Calu3 (cell line): ENCODE data around the gene DNPEP. TPM values are rescaled to one million over a fixed set of nuclear protein-coding genes. Genes with fewer than 3 reads are reported as not detected.

ENCODE experiments used
- BruUV-seq: library from RNA; stranded (reverse); fragments of 400-500 nt; replicated peaks from 2 replicates; lab custom pipeline; 2021; lab: Mats Ljungman, UMichigan
- CTCF ChIA-PET: fragments of 300-600 bp; sonication (Branson Sonifier 250); formaldehyde crosslinking; loops from one replicate; lab custom pipeline; 2022; ENCODE audit warnings: antibody characterized with exemption; lab: Charles Lee
- DNase-seq: peaks from one replicate; pipeline ENCODE4 v3.0.0; 2022
- H3K27ac Mint-ChIP-seq: one replicate; pipeline ENCODE4 v1.8.0; 2022; ENCODE audit warnings: mixed read lengths; ENCODE audit not compliant: unreplicated experiment
- H3K27me3 Mint-ChIP-seq: one replicate; pipeline ENCODE4 v1.8.0; 2022; ENCODE audit warnings: mixed read lengths; ENCODE audit not compliant: unreplicated experiment
- H3K36me3 Mint-ChIP-seq: one replicate; pipeline ENCODE4 v1.8.0; 2022; ENCODE audit warnings: mild to moderate bottlenecking, moderate library complexity, mixed read lengths; ENCODE audit not compliant: insufficient read depth, unreplicated experiment
- H3K4me1 Mint-ChIP-seq: one replicate; pipeline ENCODE4 v1.8.0; 2022; ENCODE audit warnings: mild to moderate bottlenecking, low read depth, mixed read lengths; ENCODE audit not compliant: unreplicated experiment
- H3K4me3 Mint-ChIP-seq: one replicate; pipeline ENCODE4 v1.8.0; 2022; ENCODE audit warnings: mild to moderate bottlenecking, low read depth, moderate library complexity, mixed read lengths; ENCODE audit not compliant: unreplicated experiment
- H3K9me3 Mint-ChIP-seq: one replicate; pipeline ENCODE4 v1.8.0; 2022; ENCODE audit warnings: low read depth, mixed read lengths; ENCODE audit not compliant: unreplicated experiment
- intact Hi-C: fragments of 100-400 bp; cut with micrococcal nuclease; formaldehyde crosslinking; loops from one replicate; pipeline ENCODE4 v1.10.0; 2022; ENCODE audit not compliant: unreplicated experiment
- total RNA-seq: library from RNA; stranded (reverse); gene quantifications from 2 replicates; pipeline ENCODE4 v1.2.3, GENCODE V29; 2022
- TF ChIP-seq, protein P1 (sequence below): fragments of 200-600 bp; IDR thresholded peaks from one replicate; pipeline ENCODE4 v1.8.0; 2022; ENCODE audit warnings: antibody characterized with exemption; ENCODE audit not compliant: unreplicated experiment

Gene DNPEP
- total RNA-seq, 1 experiment from 2014 or later, result 75.1 TPM

DNA sequence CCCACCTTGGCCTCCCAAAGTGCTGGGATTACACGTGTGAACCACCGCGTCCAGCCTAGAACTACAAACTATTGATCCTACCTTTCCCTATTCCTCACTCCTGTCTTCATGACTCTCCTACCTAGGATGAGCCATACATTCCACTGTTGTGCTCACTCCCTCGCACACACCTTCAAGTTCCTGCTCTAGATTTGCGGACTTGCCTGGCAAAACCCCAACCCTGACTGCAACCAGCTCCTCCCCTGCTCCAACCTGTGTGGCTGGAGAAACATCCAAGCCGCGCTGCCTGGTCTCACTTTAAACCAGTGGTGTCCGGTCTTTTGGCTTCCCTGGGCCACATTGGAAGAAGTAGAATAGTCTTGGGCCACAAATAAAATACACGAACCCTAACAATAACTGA is 5.0 kb upstream of the DNPEP start:
- TF ChIP-seq, protein P1, sequence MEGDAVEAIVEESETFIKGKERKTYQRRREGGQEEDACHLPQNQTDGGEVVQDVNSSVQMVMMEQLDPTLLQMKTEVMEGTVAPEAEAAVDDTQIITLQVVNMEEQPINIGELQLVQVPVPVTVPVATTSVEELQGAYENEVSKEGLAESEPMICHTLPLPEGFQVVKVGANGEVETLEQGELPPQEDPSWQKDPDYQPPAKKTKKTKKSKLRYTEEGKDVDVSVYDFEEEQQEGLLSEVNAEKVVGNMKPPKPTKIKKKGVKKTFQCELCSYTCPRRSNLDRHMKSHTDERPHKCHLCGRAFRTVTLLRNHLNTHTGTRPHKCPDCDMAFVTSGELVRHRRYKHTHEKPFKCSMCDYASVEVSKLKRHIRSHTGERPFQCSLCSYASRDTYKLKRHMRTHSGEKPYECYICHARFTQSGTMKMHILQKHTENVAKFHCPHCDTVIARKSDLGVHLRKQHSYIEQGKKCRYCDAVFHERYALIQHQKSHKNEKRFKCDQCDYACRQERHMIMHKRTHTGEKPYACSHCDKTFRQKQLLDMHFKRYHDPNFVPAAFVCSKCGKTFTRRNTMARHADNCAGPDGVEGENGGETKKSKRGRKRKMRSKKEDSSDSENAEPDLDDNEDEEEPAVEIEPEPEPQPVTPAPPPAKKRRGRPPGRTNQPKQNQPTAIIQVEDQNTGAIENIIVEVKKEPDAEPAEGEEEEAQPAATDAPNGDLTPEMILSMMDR, result no peak
- no peaks in the 10 kb centered on the region for H3K4me1 Mint-ChIP-seq
- CTCF ChIA-PET, result interaction anchor here (0.7 kb wide), 1 partner anchor 483 kb away, joined by 4 read pairs; no protein-coding TSS in a partner anchor
- no peak for DNase-seq
- H3K4me3 Mint-ChIP-seq, result no peak overlapping the region
- peaks cover 2% of the 10 kb centered on the region for H3K9me3 Mint-ChIP-seq
- H3K27ac Mint-ChIP-seq, result no peak overlapping the region
- no TSS peak for BruUV-seq
- intact Hi-C loops, result no loop called here
- H3K36me3 Mint-ChIP-seq, result peaks cover 12% of the 10 kb centered on the region
- peaks cover 16% of the 10 kb centered on the region for H3K27me3 Mint-ChIP-seq

DNA sequence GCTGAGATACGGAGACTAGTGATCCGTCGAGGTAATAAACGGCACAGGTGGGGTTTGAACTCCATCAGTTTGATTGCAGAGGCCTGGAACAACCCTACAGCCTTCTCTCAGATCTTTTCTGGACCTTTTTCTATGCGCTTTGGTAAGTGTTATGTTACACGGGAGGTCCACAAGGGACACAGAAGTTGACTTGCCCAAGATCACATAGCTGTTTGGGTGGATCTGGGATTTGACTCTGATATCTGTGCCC is 1.1 kb upstream of the DNPEP start:
- Mint-ChIP-seq H3K4me1 (no peaks in the 10 kb centered on the region), H3K27me3 (peaks cover 9% of the 10 kb centered on the region), H3K4me3 (peak overlapping the region; percentile 94), H3K27ac (no peak overlapping the region), H3K36me3 (peaks cover 36% of the 10 kb centered on the region), H3K9me3 (no peaks in the 10 kb centered on the region)
- TF ChIP-seq, protein P1, result no peak
- CTCF ChIA-PET, result interaction anchor here (0.7 to 2.0 kb wide), 6 partner anchors 10 to 132 kb away, joined by 3 to 10 read pairs (median 4); a partner anchor contains a TSS
- intact Hi-C loops, result no loop called here
- DNase-seq, result no peak
- BruUV-seq, result no TSS peak

DNA sequence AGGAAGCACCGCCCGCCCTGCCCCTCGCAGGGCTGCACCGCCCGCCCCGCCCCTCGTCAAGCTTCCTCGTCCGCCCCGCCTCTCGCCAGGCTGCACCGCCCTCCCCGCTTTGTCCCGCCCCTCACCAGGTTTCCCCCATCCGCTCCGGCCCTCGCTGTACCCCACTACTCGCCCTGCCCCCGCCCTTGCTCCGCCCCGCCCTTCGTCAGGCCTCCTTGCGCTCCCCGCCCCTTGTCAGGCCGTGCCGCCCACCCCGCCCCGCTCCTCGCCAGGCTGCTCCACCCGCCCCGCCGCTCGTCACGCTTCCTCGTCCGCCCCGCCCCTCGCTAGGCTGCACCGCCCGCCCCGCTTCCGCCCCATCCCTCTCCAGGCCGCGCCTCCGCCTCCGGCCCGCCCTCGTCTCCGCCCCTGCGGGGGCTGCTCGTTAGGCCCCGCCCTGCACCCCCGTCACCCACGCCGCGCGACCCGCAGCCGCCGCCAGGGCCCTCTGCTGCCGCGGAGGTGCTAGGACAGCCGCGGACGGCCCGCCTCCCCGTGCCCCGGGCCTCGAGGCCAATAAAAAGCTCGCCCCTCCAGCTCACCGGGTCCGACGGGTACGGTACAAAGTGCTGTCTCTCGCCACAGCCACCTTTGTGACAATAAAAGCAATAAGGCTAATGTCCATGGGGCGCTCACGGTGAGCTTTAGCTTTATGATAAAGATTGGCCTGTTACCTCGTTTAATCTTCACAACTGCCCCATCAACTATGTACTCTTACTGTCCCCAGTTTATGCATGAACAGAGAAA is 602 bp upstream of the DNPEP start:
- TF ChIP-seq, protein P1, result peak; percentile 40
- no TSS peak for BruUV-seq
- Mint-ChIP-seq H3K4me1 (no peaks in the 10 kb centered on the region), H3K4me3 (peak overlapping the region; percentile 94), H3K36me3 (peaks cover 42% of the 10 kb centered on the region), H3K27ac (peak overlapping the region; percentile 90), H3K27me3 (peaks cover 3% of the 10 kb centered on the region), H3K9me3 (no peaks in the 10 kb centered on the region)
- intact Hi-C loops, result no loop called here
- peak; percentile 98 for DNase-seq
- CTCF ChIA-PET, result interaction anchor here (0.6 to 2.0 kb wide), 16 partner anchors 10 to 800 kb away, joined by 3 to 11 read pairs (median 4); a partner anchor contains a TSS

DNA sequence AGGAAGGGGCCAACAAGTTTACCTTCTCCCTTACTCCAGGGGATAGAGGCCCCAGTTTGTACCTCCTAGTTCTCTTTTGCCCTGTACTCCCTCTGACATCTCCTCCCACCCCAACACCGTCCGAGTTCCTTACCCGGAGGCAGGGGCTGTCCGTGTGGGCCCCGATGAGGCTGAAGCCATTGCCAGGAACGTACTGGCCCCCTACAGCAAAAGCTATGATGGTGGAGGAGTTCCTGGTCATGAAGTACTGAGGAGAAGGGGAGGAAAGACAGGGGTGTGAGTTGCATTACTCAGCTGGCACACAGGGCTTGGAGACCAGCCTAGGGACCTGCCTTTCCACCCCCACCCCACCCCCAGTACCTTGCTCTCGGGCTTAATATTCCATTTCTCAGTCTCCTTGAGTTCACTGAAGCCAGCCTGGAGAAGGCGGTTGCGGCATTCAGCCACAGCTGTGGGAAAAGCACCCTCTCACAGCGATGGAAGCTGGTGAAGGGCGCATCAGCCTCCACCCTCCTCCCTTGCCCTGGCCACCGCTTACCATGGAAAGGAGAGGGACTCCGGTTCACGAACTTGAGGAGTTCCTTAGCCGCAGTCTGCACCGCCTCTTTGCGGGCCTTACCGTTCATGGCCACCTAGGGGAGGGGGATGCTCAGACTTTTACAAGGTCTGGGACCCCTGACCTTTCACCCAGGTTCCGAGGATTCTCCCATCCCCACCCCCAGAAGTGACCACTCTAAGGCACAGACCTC is 1.0 kb downstream of the DNPEP start:
- CTCF ChIA-PET, result interaction anchor here (0.9 to 2.0 kb wide), 2 partner anchors 12 to 16 kb away, joined by 3 to 5 read pairs; no protein-coding TSS in a partner anchor
- TF ChIP-seq, protein P1, result no peak
- Mint-ChIP-seq H3K27me3 (no peaks in the 10 kb centered on the region), H3K4me3 (peak overlapping the region; percentile 94), H3K27ac (peak overlapping the region; percentile 90), H3K4me1 (no peaks in the 10 kb centered on the region), H3K36me3 (peaks cover 51% of the 10 kb centered on the region), H3K9me3 (no peaks in the 10 kb centered on the region)
- no TSS peak for BruUV-seq
- intact Hi-C loops, result no loop called here
- no peak for DNase-seq
